H1 (cell line): ENCODE results near the gene CRYM. TPM values are rescaled to one million over a fixed set of nuclear protein-coding genes. Genes with fewer than 3 reads are reported as not detected.

ENCODE experiments used
- CTCF ChIA-PET: fragments of 300-600 bp; sonication (Branson Sonifier 250); formaldehyde crosslinking; loops from one replicate; lab custom pipeline; 2021; ENCODE audit not compliant: partially characterized antibody; lab: Charles Lee
- POLR2A ChIA-PET: fragments of 300-600 bp; sonication (Branson Sonifier 250); formaldehyde crosslinking; loops from one replicate; lab custom pipeline; 2021; ENCODE audit warnings: inconsistent platforms; ENCODE audit not compliant: partially characterized antibody; lab: Charles Lee
- DNase-seq, 2 experiments: peaks; one replicate each; pipeline versions ENCODE4 v3.0.0 to v3.0.0-alpha.2; 2010 to 2022; ENCODE audit warnings: low spot score in 2 of 2, low read depth in 1 of 2, mixed read lengths in 1 of 2
- FAIRE-seq: peaks from 2 replicates; lab custom pipeline; 2011; peaks lifted over from hg19 to GRCh38; lab: Jason Lieb, UNC
- H2AFZ ChIP-seq: 2 replicates; pipeline ENCODE4 v1.8.1; 2012; ENCODE audit warnings: low read length, inconsistent platforms
- H2AK5ac ChIP-seq: 2 replicates; pipeline ENCODE4 v1.6.1; 2013; ENCODE audit warnings: low read depth, low read length
- H2BK120ac ChIP-seq: replicated peaks from 2 replicates; pipeline ENCODE3; 2013; ENCODE audit warnings: low read depth, low read length, inconsistent platforms
- H2BK12ac ChIP-seq: 2 replicates; pipeline ENCODE4 v1.6.1; 2013; ENCODE audit warnings: low read depth, low read length
- H2BK15ac ChIP-seq: 2 replicates; pipeline ENCODE4 v1.6.1; 2013; ENCODE audit warnings: low read length
- H2BK20ac ChIP-seq: 2 replicates; pipeline ENCODE4 v1.6.1; 2013; ENCODE audit warnings: low read length
- H2BK5ac ChIP-seq: 2 replicates; pipeline ENCODE4 v1.6.1; 2013; ENCODE audit warnings: low read depth, low read length
- H3K14ac ChIP-seq: 2 replicates; pipeline ENCODE4 v1.6.1; 2013; ENCODE audit warnings: inconsistent platforms; ENCODE audit not compliant: insufficient read length
- H3K18ac ChIP-seq: 2 replicates; pipeline ENCODE4 v1.6.1; 2013; ENCODE audit warnings: low read length; ENCODE audit errors: extremely low read depth
- H3K23ac ChIP-seq: 2 replicates; pipeline ENCODE4 v1.6.1; 2013; ENCODE audit warnings: inconsistent platforms; ENCODE audit not compliant: insufficient read length
- H3K23me2 ChIP-seq: 2 replicates; pipeline ENCODE4 v1.6.1; 2013; ENCODE audit warnings: low read depth, low read length
- H3K27ac ChIP-seq: 2 replicates; pipeline ENCODE4 v1.6.1; 2011; ENCODE audit warnings: low read depth, low read length, inconsistent platforms
- H3K27me3 ChIP-seq, 4 experiments: replicated peaks in 1 of 4; 1 replicate in 1 of 4; 2 replicates in 3 of 4; pipeline versions ENCODE4 v1.6.1 to v1.8.1; 2011 to 2013; ENCODE audit warnings: low read length in 3 of 4, mild to moderate bottlenecking in 3 of 4, inconsistent platforms in 2 of 4, mixed read lengths in 2 of 4, moderate library complexity in 1 of 4; ENCODE audit not compliant: control insufficient read depth in 3 of 4, insufficient read depth in 3 of 4; ENCODE audit errors: extremely low read depth in 1 of 4
- H3K36me3 ChIP-seq, 4 experiments: 2 replicates each; pipeline versions ENCODE4 v1.6.1 to v1.8.1; 2011 to 2013; ENCODE audit warnings: mild to moderate bottlenecking in 4 of 4, low read length in 3 of 4, moderate library complexity in 2 of 4, control low read depth in 1 of 4, inconsistent platforms in 1 of 4; ENCODE audit not compliant: insufficient read depth in 4 of 4, control insufficient read depth in 2 of 4
- H3K4ac ChIP-seq: replicated peaks from 2 replicates; pipeline ENCODE3; 2013; ENCODE audit warnings: low read length, low read depth, mixed read lengths, inconsistent platforms; ENCODE audit not compliant: insufficient read length
- H3K4me1 ChIP-seq, 4 experiments: replicated peaks in 1 of 4; 1 replicate in 1 of 4; 2 replicates in 3 of 4; pipeline versions ENCODE4 v1.6.1 to v1.8.1; 2011 to 2013; ENCODE audit warnings: low read length in 3 of 4, inconsistent platforms in 2 of 4, mixed read lengths in 1 of 4; ENCODE audit not compliant: insufficient read depth in 4 of 4, control insufficient read depth in 3 of 4
- H3K4me2 ChIP-seq, 2 experiments: 2 replicates each; pipeline versions ENCODE4 v1.6.1 to v1.8.1; 2011 to 2013; ENCODE audit warnings: low read depth in 2 of 2, low read length in 2 of 2, control low read depth in 1 of 2, inconsistent platforms in 1 of 2, mild to moderate bottlenecking in 1 of 2; ENCODE audit not compliant: insufficient read depth in 1 of 2
- H3K4me3 ChIP-seq, 4 experiments: fragments of 200-600, 300-600 bp in 1 of 4; sonication (generic), shearing (Covaris generic), sonication (Bioruptor Twin) in 1 of 4; 2 replicates each; pipeline versions ENCODE4 v1.5.1 to v1.8.1; 2011 to 2016; ENCODE audit warnings: low read length in 4 of 4, low read depth in 3 of 4, control low read depth in 2 of 4, inconsistent platforms in 2 of 4, mild to moderate bottlenecking in 2 of 4, mixed read lengths in 1 of 4, moderate library complexity in 1 of 4; ENCODE audit not compliant: insufficient read depth in 2 of 4; ENCODE audit errors: extremely low read depth in 1 of 4
- H3K56ac ChIP-seq: replicated peaks from 2 replicates; pipeline ENCODE3; 2013; ENCODE audit warnings: low read depth, mild to moderate bottlenecking, mixed read lengths, low read length, inconsistent platforms; ENCODE audit not compliant: insufficient read length
- H3K79me1 ChIP-seq: 2 replicates; pipeline ENCODE4 v1.6.1; 2013; ENCODE audit warnings: low read depth, low read length, control low read depth
- H3K79me2 ChIP-seq, 2 experiments: 2 replicates each; pipeline versions ENCODE4 v1.6.1 to v1.8.1; 2012 to 2013; ENCODE audit warnings: low read length in 2 of 2, mild to moderate bottlenecking in 2 of 2, inconsistent platforms in 1 of 2; ENCODE audit not compliant: insufficient read depth in 2 of 2, control insufficient read depth in 1 of 2
- H3K9ac ChIP-seq, 4 experiments: replicated peaks in 1 of 4; 1 replicate in 1 of 4; 2 replicates in 3 of 4; pipeline versions ENCODE4 v1.6.1 to v1.8.1; 2011 to 2013; ENCODE audit warnings: low read depth in 3 of 4, low read length in 3 of 4, control low read depth in 2 of 4, mild to moderate bottlenecking in 2 of 4, moderate library complexity in 2 of 4, inconsistent platforms in 1 of 4; ENCODE audit errors: extremely low read depth in 1 of 4
- H3K9me3 ChIP-seq, 2 experiments: 2 replicates each; pipeline versions ENCODE4 v1.6.1 to v1.8.1; 2012 to 2013; ENCODE audit warnings: mild to moderate bottlenecking in 2 of 2, moderate library complexity in 2 of 2, control low read depth in 1 of 2, inconsistent platforms in 1 of 2, low read depth in 1 of 2, low read length in 1 of 2, mixed read lengths in 1 of 2; ENCODE audit not compliant: insufficient read depth in 2 of 2
- H4K20me1 ChIP-seq, 2 experiments: replicated peaks in 1 of 2; 2 replicates each; pipeline versions ENCODE3 to v1.8.1; 2011 to 2013; ENCODE audit warnings: inconsistent platforms in 2 of 2, low read length in 2 of 2, mild to moderate bottlenecking in 1 of 2; ENCODE audit not compliant: insufficient read depth in 2 of 2, control insufficient read depth in 1 of 2
- H4K5ac ChIP-seq: 2 replicates; pipeline ENCODE4 v1.6.1; 2013; ENCODE audit warnings: low read length, low read depth, mixed read lengths, inconsistent platforms; ENCODE audit not compliant: insufficient read length
- H4K8ac ChIP-seq: 2 replicates; pipeline ENCODE4 v1.8.0; 2013; ENCODE audit warnings: mild to moderate bottlenecking, moderate library complexity, low read length, inconsistent platforms; ENCODE audit not compliant: insufficient read depth; ENCODE audit errors: extremely low read depth
- H4K91ac ChIP-seq: replicated peaks from 2 replicates; pipeline ENCODE3; 2013; ENCODE audit warnings: low read length, mixed read lengths, inconsistent platforms; ENCODE audit not compliant: insufficient read length
- CBX8 ChIP-seq: fragments of 300-800, 300-1000 bp; sonication (generic); IDR thresholded peaks from 2 replicates; pipeline ENCODE4 v1.7.1; 2016; ENCODE audit warnings: low read depth, low read length, borderline replicate concordance
- CHD1 ChIP-seq: IDR thresholded peaks from 2 replicates; pipeline ENCODE4 v1.6.1; 2012; ENCODE audit warnings: low read depth, low read length, improper control_type of control experiment
- CREB1 ChIP-seq: IDR thresholded peaks from 2 replicates; pipeline ENCODE4 v1.6.1; 2012; ENCODE audit warnings: inconsistent platforms
- FOSL1 ChIP-seq: IDR thresholded peaks from 2 replicates; pipeline ENCODE4 v1.6.1; 2011; ENCODE audit warnings: mild to moderate bottlenecking, low read depth, low read length, moderate library complexity; ENCODE audit not compliant: insufficient read depth
- RNF2 ChIP-seq: fragments of 200-900, 300-1000 bp; sonication (generic); IDR thresholded peaks from 2 replicates; pipeline ENCODE4 v1.7.1; 2016; ENCODE audit warnings: borderline replicate concordance, low read depth, mild to moderate bottlenecking, antibody characterized with exemption, low read length; ENCODE audit not compliant: poor library complexity, severe bottlenecking; ENCODE audit errors: missing control alignments
- SIRT6 ChIP-seq: IDR thresholded peaks from one replicate; pipeline ENCODE4 v1.7.1; 2012; ENCODE audit warnings: low read length, inconsistent platforms
- WGBS, 2 experiments: shearing (Covaris generic) in 1 of 2; methylation state at CpG; one replicate each; pipeline versions ENCODE4 v1.1.6 to v1.1.7; 2013 to 2015; ENCODE audit warnings: low lambda C conversion rate in 2 of 2, mixed read lengths in 2 of 2, inconsistent platforms in 1 of 2, low coverage in 1 of 2, missing lambda C conversion rate in 1 of 2; ENCODE audit not compliant: insufficient replicate concordance in 2 of 2, insufficient coverage in 1 of 2, insufficient read length in 1 of 2; ENCODE audit errors: extremely low coverage in 1 of 2, missing lambda C conversion rate in 1 of 2; 5-methylcytosine and 5-hydroxymethylcytosine counted together
- polyA plus RNA-seq, 7 experiments: library from polyadenylated mRNA; depleted of rRNA in 3 of 7; stranded (reverse) in 5 of 7; unstranded in 2 of 7; fragments of >200 nt in 5 of 7; fragments of 200-250 nt in 2 of 7; gene quantifications; 1 replicate in 5 of 7; 2 replicates in 1 of 7; 4 replicates in 1 of 7; pipeline versions ENCODE4 v1.2.1 to v1.2.3, GENCODE V29; 2011 to 2013; ENCODE audit warnings: missing spikeins in 2 of 7, mixed read lengths in 2 of 7
- total RNA-seq: library from RNA; stranded (reverse); fragmentation: NEBNext Ultra II Directional; extraction: Animal tissue kit (Norgen Biotek cat#: 25700); gene quantifications from 2 replicates; pipeline ENCODE4 v1.2.1, GENCODE V29; 2021

Gene CRYM
- total and polyA plus RNA-seq, 2 of the 8 experiments (the other 6 are each of a cell fraction or from before 2014, with no cell fraction given), result 12.9 to 40.4 TPM

DNA sequence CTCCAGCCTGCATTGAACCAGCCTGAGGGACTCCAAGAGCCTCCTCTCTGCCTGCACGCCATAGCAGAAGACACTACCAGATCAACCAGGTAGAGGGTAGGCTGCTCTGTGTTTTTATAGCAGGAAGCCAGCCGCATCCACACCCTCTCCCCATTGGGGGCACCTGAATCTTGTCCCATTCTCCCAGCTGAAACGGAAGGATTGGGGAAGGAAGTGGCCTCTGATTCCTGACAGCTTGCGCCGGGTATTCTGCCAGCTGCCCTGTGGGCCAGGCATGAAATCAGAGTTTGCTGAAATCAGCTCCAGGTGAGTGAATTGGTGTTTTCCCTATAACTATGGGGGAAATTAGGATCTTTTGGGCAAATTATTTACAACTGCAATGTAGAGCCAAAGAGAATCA is 66.6 kb downstream of the CRYM start, which contains the start of gene ZP2:
ZP2 (minus strand) TSS at position 89 of the 400 bp plus-strand sequence; CDS start at position 62, 27 bp downstream.
- FAIRE-seq (no peak), DNase-seq (no peak)
- Histone ChIP-seq H2BK120ac (no peak within 1 kb of the TSS), H3K27ac (no peak within 1 kb of the TSS), H2AFZ (no peak within 1 kb of the TSS), H3K14ac (no peak within 1 kb of the TSS), H2AK5ac (no peak within 1 kb of the TSS), H4K91ac (no peak within 1 kb of the TSS), H3K36me3 (no peaks in the 10 kb centered on the region), H3K9ac (no peak within 1 kb of the TSS), H3K4me1 (no peaks in the 10 kb centered on the region), H3K18ac (no peak within 1 kb of the TSS), H4K8ac (no peak within 1 kb of the TSS), H3K56ac (no peak within 1 kb of the TSS), H3K23me2 (no peaks in the 10 kb centered on the region), H2BK20ac (no peak within 1 kb of the TSS), H2BK15ac (no peak within 1 kb of the TSS), H3K4me2 (no peak within 1 kb of the TSS), H3K27me3 (no peaks in the 10 kb centered on the region), H3K79me1 (no peaks in the 10 kb centered on the region), H2BK5ac (no peak within 1 kb of the TSS), H3K9me3 (no peaks in the 10 kb centered on the region), H4K5ac (no peak within 1 kb of the TSS), H3K4ac (no peak within 1 kb of the TSS), H3K79me2 (no peaks in the 10 kb centered on the region), H4K20me1 (no peaks in the 10 kb centered on the region), H2BK12ac (no peak within 1 kb of the TSS), H3K23ac (no peak within 1 kb of the TSS), H3K4me3 (no peak within 1 kb of the TSS)
- ChIA-PET POLR2A (no interaction called here), CTCF (interaction anchor here (0.7 to 1.8 kb wide), 4 partner anchors 9 to 361 kb away, joined by 3 to 7 read pairs (median 4); no protein-coding TSS in a partner anchor)
- TF ChIP-seq SIRT6 (no peak), CHD1 (no peak), CBX8 (no peak), CREB1 (no peak), RNF2 (no peak), FOSL1 (no peak)
- WGBS, 2 experiments, result 86% methylated on average over 5 of the region's 5 CpGs; no CpG with 5 or more reads in 1 of the 2 experiments
